ENCODE measurements around the gene SYT12.

The SYT12 gene

DNA sequence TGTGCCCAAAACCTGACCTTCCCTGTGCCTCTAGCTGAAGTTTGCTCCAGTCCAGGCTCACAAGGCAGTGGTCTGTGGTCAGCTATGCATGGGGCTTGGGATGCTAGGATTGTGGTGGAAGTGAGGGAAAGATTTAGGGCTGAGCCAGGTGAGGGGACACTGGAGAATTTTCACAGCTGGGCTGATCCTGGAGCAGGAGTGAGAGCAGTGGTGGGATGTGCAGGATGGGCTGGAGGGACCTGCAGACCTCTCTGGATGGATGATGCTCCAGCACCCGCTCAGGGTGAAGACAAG lies 72.2 kb downstream of the SYT12 start:
- H3K9me3 ChIP-seq (ENCODE audit: control insufficient read depth, low read length): no peaks in the 10 kb centered on the region
- WGBS, 2 experiments: 89 to 91% methylated on average over 1 of the region's 1 CpG
- no peak overlapping the region for H3K4me3 ChIP-seq (ENCODE audit: insufficient read depth, low read depth, low read length)
- no peaks in the 10 kb centered on the region for H3K36me3 ChIP-seq (ENCODE audit: control insufficient read depth, insufficient read depth, low read length)
- no peak overlapping the region for H3K27ac ChIP-seq (ENCODE audit: insufficient read depth, low read depth, low read length, poor library complexity, severe bottlenecking)
- H3K27me3 ChIP-seq (ENCODE audit: control insufficient read depth, insufficient read depth, low read length, poor library complexity, severe bottlenecking): no peaks in the 10 kb centered on the region
- no peaks in the 10 kb centered on the region for H3K4me1 ChIP-seq (ENCODE audit: control insufficient read depth, insufficient read depth, low read length)

DNA sequence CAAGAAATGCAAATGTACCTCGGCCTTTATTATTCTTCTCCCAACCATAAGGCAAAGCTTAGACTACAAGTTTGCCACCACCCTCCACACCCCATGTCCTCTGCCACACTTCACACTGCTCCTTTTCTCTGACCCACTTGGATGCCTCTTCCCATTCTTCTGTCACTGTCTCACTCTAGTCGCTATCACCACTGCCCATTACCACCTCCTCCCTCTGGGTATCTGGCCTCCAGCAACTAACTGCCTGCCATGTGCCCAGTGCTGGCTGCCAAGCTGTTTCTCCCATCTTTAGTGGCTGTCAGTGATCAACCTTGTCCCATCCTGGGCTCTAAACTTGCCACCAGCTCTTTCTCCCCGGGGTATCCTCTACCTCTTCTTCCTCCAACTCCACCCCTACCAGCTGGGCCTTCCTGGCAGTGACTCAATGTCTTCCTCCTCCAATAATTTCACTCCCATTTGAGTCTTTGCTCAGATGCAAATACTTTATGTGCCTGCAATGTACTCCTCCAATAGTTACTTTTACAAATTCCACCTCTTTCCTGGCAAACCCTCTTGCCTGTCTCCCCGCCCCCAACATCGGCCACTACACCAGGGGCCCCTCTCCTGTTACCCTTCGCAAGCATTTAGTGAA lies 76.0 kb downstream of the SYT12 start:
- Histone ChIP-seq H3K36me3 (ENCODE audit: control insufficient read depth, insufficient read depth, low read length) (no peaks in the 10 kb centered on the region), H3K4me1 (ENCODE audit: control insufficient read depth, insufficient read depth, low read length) (no peaks in the 10 kb centered on the region), H3K27ac (ENCODE audit: insufficient read depth, low read depth, low read length, poor library complexity, severe bottlenecking) (no peak overlapping the region), H3K9me3 (ENCODE audit: control insufficient read depth, low read length) (no peaks in the 10 kb centered on the region), H3K4me3 (ENCODE audit: insufficient read depth, low read depth, low read length) (no peak overlapping the region), H3K27me3 (ENCODE audit: control insufficient read depth, insufficient read depth, low read length, poor library complexity, severe bottlenecking) (no peaks in the 10 kb centered on the region)
- WGBS, 2 experiments: 92 to 93% methylated on average over 6 of the region's 6 CpGs

DNA sequence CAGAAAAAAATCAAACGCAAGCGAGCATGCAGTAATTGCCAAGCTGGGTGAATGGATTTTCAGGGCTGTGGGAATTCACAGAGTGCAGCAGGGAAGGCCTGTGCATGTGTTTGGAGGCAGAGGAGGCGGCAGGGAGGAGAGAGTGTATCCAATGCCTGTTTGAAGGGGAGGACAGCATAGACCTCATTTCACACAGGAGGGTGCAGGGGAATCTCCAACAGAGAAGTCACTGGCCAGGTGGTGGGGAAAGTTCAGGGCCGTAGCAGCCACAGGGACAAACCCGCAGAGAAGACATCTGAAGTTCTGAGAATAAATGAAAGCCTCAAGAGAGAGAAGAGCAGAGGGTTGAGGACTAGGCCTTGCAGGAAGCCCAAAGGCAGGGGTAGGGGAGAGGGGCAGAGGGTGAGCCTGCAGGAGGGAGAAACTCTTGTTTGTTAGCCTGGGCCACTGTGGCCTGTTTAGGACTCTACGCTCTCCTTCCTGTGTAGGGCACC lies 76.9 kb downstream of the SYT12 start:
- no peak overlapping the region for H3K27ac ChIP-seq (ENCODE audit: insufficient read depth, low read depth, low read length, poor library complexity, severe bottlenecking)
- no peaks in the 10 kb centered on the region for H3K9me3 ChIP-seq (ENCODE audit: control insufficient read depth, low read length)
- H3K27me3 ChIP-seq (ENCODE audit: control insufficient read depth, insufficient read depth, low read length, poor library complexity, severe bottlenecking): no peaks in the 10 kb centered on the region
- no peak overlapping the region for H3K4me3 ChIP-seq (ENCODE audit: insufficient read depth, low read depth, low read length)
- WGBS, 2 experiments: 92% methylated on average over 6 of the region's 6 CpGs
- no peaks in the 10 kb centered on the region for H3K4me1 ChIP-seq (ENCODE audit: control insufficient read depth, insufficient read depth, low read length)
- no peaks in the 10 kb centered on the region for H3K36me3 ChIP-seq (ENCODE audit: control insufficient read depth, insufficient read depth, low read length)
